Endodermal cell (in vitro differentiated cells): ENCODE data around the gene FEM1B. TPM values are rescaled to one million over a fixed set of nuclear protein-coding genes. Genes with fewer than 3 reads are reported as not detected.

ENCODE experiments used
- DNase-seq: peaks from one replicate; pipeline ENCODE4 v3.0.0-alpha.2; 2017
- H3K27ac ChIP-seq: 2 replicates; pipeline ENCODE4 v1.5.1; 2013; ENCODE audit warnings: mild to moderate bottlenecking, low read depth, low read length, moderate library complexity
- H3K27me3 ChIP-seq: 2 replicates; pipeline ENCODE4 v1.6.1; 2013; ENCODE audit warnings: mild to moderate bottlenecking, low read length, moderate library complexity; ENCODE audit not compliant: insufficient read depth, control insufficient read depth, poor library complexity, severe bottlenecking
- H3K36me3 ChIP-seq: 2 replicates; pipeline ENCODE4 v1.7.0; 2013; ENCODE audit warnings: mild to moderate bottlenecking, low read length, moderate library complexity; ENCODE audit not compliant: control insufficient read depth, insufficient read depth
- H3K4me1 ChIP-seq: one replicate; pipeline ENCODE4 v1.7.0; 2013; ENCODE audit warnings: low read length; ENCODE audit not compliant: control insufficient read depth, insufficient read depth
- H3K4me3 ChIP-seq: 2 replicates; pipeline ENCODE4 v1.5.1; 2013; ENCODE audit warnings: mild to moderate bottlenecking, low read length, moderate library complexity
- H3K9ac ChIP-seq: 2 replicates; pipeline ENCODE4 v1.6.1; 2013; ENCODE audit warnings: mild to moderate bottlenecking, low read length, moderate library complexity; ENCODE audit not compliant: poor library complexity, severe bottlenecking; ENCODE audit errors: extremely low read depth
- H3K9me3 ChIP-seq: 2 replicates; pipeline ENCODE4 v1.6.1; 2013; ENCODE audit warnings: mild to moderate bottlenecking, low read length, moderate library complexity; ENCODE audit not compliant: control insufficient read depth
- H3K27ac Mint-ChIP-seq: 2 replicates; pipeline ENCODE4 v1.8.0; 2020; ENCODE audit warnings: mixed read lengths
- H3K27me3 Mint-ChIP-seq: 2 replicates; pipeline ENCODE4 v1.8.0; 2021; ENCODE audit warnings: mild to moderate bottlenecking, mixed read lengths; ENCODE audit not compliant: insufficient read depth
- H3K36me3 Mint-ChIP-seq: 2 replicates; pipeline ENCODE4 v1.8.0; 2020; ENCODE audit warnings: low read depth, mixed read lengths
- H3K4me1 Mint-ChIP-seq: 2 replicates; pipeline ENCODE4 v1.8.0; 2020; ENCODE audit warnings: mixed read lengths
- H3K4me3 Mint-ChIP-seq: 2 replicates; pipeline ENCODE4 v1.8.0; 2020; ENCODE audit warnings: mild to moderate bottlenecking, moderate library complexity, mixed read lengths
- H3K9me3 Mint-ChIP-seq: 2 replicates; pipeline ENCODE4 v1.8.0; 2020; ENCODE audit warnings: mild to moderate bottlenecking, mixed read lengths
- WGBS, 2 experiments: methylation state at CpG; one replicate each; pipeline versions ENCODE4 v1.1.5 to v1.1.7; 2013; ENCODE audit warnings: missing lambda C conversion rate in 2 of 2, mixed read lengths in 1 of 2; ENCODE audit not compliant: insufficient coverage in 1 of 2, insufficient read length in 1 of 2; 5-methylcytosine and 5-hydroxymethylcytosine counted together
- total RNA-seq, 2 donors: library from RNA; stranded (reverse); fragmentation: NEBNext Ultra II Directional in 1 of 2; extraction: Animal tissue kit (Norgen Biotek cat#: 25700) in 1 of 2; gene quantifications; 2 replicates in 1 of 2; 3 replicates in 1 of 2; pipeline ENCODE4 v1.2.1, GENCODE V29; 2021
- TF ChIP-seq, protein P1 (sequence below): fragments of 200-600 bp; sonication (generic); conservative IDR thresholded peaks from 2 replicates; pipeline ENCODE4 v1.5.0; 2021; ENCODE audit warnings: antibody characterized with exemption, mild to moderate bottlenecking

Gene FEM1B
- total RNA-seq, 2 donors from 2014 or later = 65.4 to 67.9 TPM

DNA sequence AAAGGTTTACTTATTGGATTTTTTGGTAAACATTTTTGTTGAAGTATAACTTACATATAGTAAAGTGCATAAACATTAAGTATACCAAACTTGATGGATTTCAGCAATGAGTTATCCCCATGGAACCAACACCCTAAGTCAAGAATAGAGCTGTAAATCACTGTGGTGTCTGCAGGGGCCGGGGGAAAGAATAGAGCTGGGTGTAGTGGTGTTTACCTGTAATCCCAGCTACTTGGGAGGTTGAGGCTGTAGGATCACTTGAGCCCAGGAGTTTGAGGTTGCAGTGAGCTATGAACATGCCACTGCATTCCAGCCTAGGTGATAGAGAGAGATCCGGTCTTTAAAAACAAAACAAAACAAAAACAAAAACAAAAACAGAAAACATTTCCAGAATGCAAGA is 13.3 kb upstream of the FEM1B start:
- Histone ChIP-seq H3K4me3 (no peak overlapping the region), H3K27me3 (no peaks in the 10 kb centered on the region), H3K27ac (no peak overlapping the region), H3K9me3 (no peaks in the 10 kb centered on the region), H3K36me3 (no peaks in the 10 kb centered on the region), H3K4me1 (no peaks in the 10 kb centered on the region), H3K9ac (no peak overlapping the region)
- TF ChIP-seq, protein P1, sequence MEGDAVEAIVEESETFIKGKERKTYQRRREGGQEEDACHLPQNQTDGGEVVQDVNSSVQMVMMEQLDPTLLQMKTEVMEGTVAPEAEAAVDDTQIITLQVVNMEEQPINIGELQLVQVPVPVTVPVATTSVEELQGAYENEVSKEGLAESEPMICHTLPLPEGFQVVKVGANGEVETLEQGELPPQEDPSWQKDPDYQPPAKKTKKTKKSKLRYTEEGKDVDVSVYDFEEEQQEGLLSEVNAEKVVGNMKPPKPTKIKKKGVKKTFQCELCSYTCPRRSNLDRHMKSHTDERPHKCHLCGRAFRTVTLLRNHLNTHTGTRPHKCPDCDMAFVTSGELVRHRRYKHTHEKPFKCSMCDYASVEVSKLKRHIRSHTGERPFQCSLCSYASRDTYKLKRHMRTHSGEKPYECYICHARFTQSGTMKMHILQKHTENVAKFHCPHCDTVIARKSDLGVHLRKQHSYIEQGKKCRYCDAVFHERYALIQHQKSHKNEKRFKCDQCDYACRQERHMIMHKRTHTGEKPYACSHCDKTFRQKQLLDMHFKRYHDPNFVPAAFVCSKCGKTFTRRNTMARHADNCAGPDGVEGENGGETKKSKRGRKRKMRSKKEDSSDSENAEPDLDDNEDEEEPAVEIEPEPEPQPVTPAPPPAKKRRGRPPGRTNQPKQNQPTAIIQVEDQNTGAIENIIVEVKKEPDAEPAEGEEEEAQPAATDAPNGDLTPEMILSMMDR = no peak
- Mint-ChIP-seq H3K9me3 (no peaks in the 10 kb centered on the region), H3K36me3 (no peaks in the 10 kb centered on the region), H3K4me1 (peaks cover 21% of the 10 kb centered on the region), H3K27ac (no peak overlapping the region), H3K4me3 (no peak overlapping the region), H3K27me3 (no peaks in the 10 kb centered on the region)
- WGBS, 2 experiments = 54% methylated on average over 2 of the region's 2 CpGs; no CpG with 5 or more reads in 1 of the 2 experiments
- no peak for DNase-seq

DNA sequence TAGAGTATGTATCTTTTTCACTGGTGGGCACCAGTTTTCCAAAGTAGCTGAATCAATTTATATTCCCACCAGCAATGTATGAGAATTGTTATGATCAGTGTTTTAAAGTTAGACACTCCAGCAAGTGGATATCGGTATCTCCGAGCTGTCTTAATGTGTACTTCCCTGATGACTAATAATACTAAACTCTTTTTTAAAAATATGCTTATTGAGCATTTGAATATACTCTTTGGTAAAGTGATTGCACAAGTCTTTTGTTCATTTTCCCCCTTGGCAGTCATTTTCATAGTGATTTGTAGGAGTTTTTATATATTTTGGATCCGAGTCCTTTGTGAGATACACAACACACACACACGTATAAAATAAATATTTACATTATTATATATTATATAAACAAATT is 12.5 kb upstream of the FEM1B start:
- H3K36me3 ChIP-seq = no peaks in the 10 kb centered on the region
- no peak for DNase-seq
- 71% methylated on average over 2 of the region's 4 CpGs; no CpG with 5 or more reads in 1 of the 2 experiments for WGBS, 2 experiments
- Mint-ChIP-seq H3K4me3 (no peak overlapping the region), H3K27me3 (no peaks in the 10 kb centered on the region), H3K36me3 (no peaks in the 10 kb centered on the region), H3K9me3 (no peaks in the 10 kb centered on the region), H3K4me1 (peaks cover 21% of the 10 kb centered on the region), H3K27ac (no peak overlapping the region)
- H3K9me3 ChIP-seq = no peaks in the 10 kb centered on the region
- H3K27ac ChIP-seq = no peak overlapping the region
- TF ChIP-seq, protein P1 = no peak
- no peaks in the 10 kb centered on the region for H3K4me1 ChIP-seq
- no peak overlapping the region for H3K9ac ChIP-seq
- no peak overlapping the region for H3K4me3 ChIP-seq
- H3K27me3 ChIP-seq = no peaks in the 10 kb centered on the region

DNA sequence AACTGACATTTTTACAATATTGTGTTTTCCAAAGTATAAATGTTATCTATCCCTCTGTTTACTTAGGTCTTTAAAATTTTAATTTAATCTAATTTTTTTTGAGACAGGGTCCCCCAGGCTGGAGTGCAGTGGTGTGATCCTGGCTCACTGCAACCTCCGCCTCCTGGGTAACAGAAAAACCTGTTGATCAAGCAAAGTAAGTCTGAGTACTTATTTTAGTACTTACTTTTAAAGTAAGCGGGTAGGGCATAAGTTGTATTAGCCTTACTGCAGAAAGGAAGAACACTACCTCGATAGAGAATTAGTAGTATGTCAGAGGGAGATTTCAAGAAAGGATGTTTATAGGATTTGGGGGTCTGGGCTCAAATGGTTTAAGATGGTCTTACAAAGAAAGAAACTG is 11.9 kb upstream of the FEM1B start:
- Mint-ChIP-seq H3K4me1 (peaks cover 21% of the 10 kb centered on the region), H3K27me3 (no peaks in the 10 kb centered on the region), H3K27ac (no peak overlapping the region), H3K4me3 (no peak overlapping the region), H3K36me3 (no peaks in the 10 kb centered on the region), H3K9me3 (no peaks in the 10 kb centered on the region)
- Histone ChIP-seq H3K27ac (no peak overlapping the region), H3K4me3 (no peak overlapping the region), H3K36me3 (no peaks in the 10 kb centered on the region), H3K4me1 (no peaks in the 10 kb centered on the region), H3K9me3 (no peaks in the 10 kb centered on the region), H3K27me3 (no peaks in the 10 kb centered on the region), H3K9ac (no peak overlapping the region)
- 89 to 100% methylated on average over 3 of the region's 3 CpGs for WGBS, 2 experiments
- TF ChIP-seq, protein P1 = no peak
- no peak for DNase-seq
